K562 (cell line): ENCODE data around the gene PSMD8. TPM values are rescaled to one million over a fixed set of nuclear protein-coding genes. Genes with fewer than 3 reads are reported as not detected.
A peak's percentile ranks its signal among the peaks of the same experiment; 100 is the strongest.

ENCODE experiments used
- DEAF1 ChIP-seq: fragments of 450-650 bp; formaldehyde crosslinking; IDR thresholded peaks from 2 replicates; pipeline ENCODE4 v1.4.0; 2020; ENCODE audit warnings: mild to moderate bottlenecking, moderate library complexity
- FIP1L1 ChIP-seq: fragments of 200-400 bp; formaldehyde crosslinking; IDR thresholded peaks from 2 replicates; pipeline ENCODE4 v1.6.1; 2018; ENCODE audit warnings: mild to moderate bottlenecking, low read depth, low read length; ENCODE audit not compliant: poor library complexity, severe bottlenecking
- HCFC1 ChIP-seq: IDR thresholded peaks from 2 replicates; pipeline ENCODE4 v1.6.1; 2012; ENCODE audit warnings: low read depth, low read length, improper control_type of control experiment
- HLTF ChIP-seq: fragments of 450-650 bp; IDR thresholded peaks from 2 replicates; pipeline ENCODE4 v1.6.1; 2016
- HMBOX1 ChIP-seq: sonication (generic); IDR thresholded peaks from 2 replicates; pipeline ENCODE4 v1.6.1; 2016
- NCOA4 ChIP-seq: fragments of 450-650 bp; IDR thresholded peaks from 2 replicates; pipeline ENCODE4 v1.6.1; 2018; ENCODE audit warnings: mild to moderate bottlenecking; ENCODE audit not compliant: partially characterized antibody
- PHB ChIP-seq: fragments of 250-450 bp; sonication (Bioruptor Pico); IDR thresholded peaks from 2 replicates; pipeline ENCODE4 v1.5.0; 2021
- SAFB ChIP-seq: fragments of 200-400 bp; formaldehyde crosslinking; IDR thresholded peaks from 2 replicates; pipeline ENCODE4 v1.6.1; 2017; ENCODE audit warnings: low read depth, low read length, borderline replicate concordance
- SMC3 ChIP-seq: conservative IDR thresholded peaks from 2 replicates; pipeline ENCODE4 v1.6.1; 2011; ENCODE audit warnings: low read depth, low read length, improper control_type of control experiment; ENCODE audit not compliant: insufficient read depth
- TAL1 ChIP-seq: fragments of 450-650 bp; IDR thresholded peaks from 2 replicates; pipeline ENCODE4 v1.6.1; 2016; ENCODE audit warnings: mild to moderate bottlenecking
- TCF7L2 ChIP-seq: fragments of 150-350 bp; IDR thresholded peaks from 2 replicates; pipeline ENCODE4 v1.6.1; 2016; ENCODE audit warnings: low read depth, mild to moderate bottlenecking, low read length, moderate library complexity
- ZNF695 ChIP-seq: fragments of 450-650 bp; formaldehyde crosslinking; IDR thresholded peaks from 2 replicates; pipeline ENCODE4 v1.4.0; 2020; ENCODE audit warnings: mild to moderate bottlenecking, moderate library complexity
- polyA plus RNA-seq, 8 experiments: library from polyadenylated mRNA; depleted of rRNA in 4 of 8; stranded (reverse) in 5 of 8; unstranded in 3 of 8; fragments of >200 nt; fragmentation: Nextera tagmentation in 2 of 8; fragmentation: Illumina TruSeq in 1 of 8; extraction: Ambion mirVana in 2 of 8; extraction: Trizol in 1 of 8; gene quantifications; 2 replicates each; pipeline versions ENCODE4 v1.2.1 to v1.2.3, GENCODE V29; 2011 to 2014; ENCODE audit warnings: inconsistent platforms in 1 of 8, missing spikeins in 1 of 8
- total RNA-seq, 7 experiments: library from RNA; depleted of rRNA in 6 of 7; stranded (reverse); fragments of >200 nt in 6 of 7; fragmentation: Illumina TruSeq in 2 of 7; extraction: Trizol in 2 of 7; gene quantifications; 2 replicates each; pipeline versions ENCODE4 v1.2.1 to v1.2.3, GENCODE V29; 2011 to 2021; ENCODE audit warnings: low replicate concordance in 1 of 7
- TF ChIP-seq, protein P1 (sequence below): sonication (generic); formaldehyde crosslinking; IDR thresholded peaks from 2 replicates; pipeline ENCODE4 v1.8.0; 2022; ENCODE audit warnings: missing genetic modification reagents, mild to moderate bottlenecking, borderline replicate concordance

PSMD8 gene
- total and polyA plus RNA-seq, 9 of the 15 experiments (the other 6 are each of a cell fraction or from before 2014, with no cell fraction given) = 130 to 583 (median 315) TPM

DNA sequence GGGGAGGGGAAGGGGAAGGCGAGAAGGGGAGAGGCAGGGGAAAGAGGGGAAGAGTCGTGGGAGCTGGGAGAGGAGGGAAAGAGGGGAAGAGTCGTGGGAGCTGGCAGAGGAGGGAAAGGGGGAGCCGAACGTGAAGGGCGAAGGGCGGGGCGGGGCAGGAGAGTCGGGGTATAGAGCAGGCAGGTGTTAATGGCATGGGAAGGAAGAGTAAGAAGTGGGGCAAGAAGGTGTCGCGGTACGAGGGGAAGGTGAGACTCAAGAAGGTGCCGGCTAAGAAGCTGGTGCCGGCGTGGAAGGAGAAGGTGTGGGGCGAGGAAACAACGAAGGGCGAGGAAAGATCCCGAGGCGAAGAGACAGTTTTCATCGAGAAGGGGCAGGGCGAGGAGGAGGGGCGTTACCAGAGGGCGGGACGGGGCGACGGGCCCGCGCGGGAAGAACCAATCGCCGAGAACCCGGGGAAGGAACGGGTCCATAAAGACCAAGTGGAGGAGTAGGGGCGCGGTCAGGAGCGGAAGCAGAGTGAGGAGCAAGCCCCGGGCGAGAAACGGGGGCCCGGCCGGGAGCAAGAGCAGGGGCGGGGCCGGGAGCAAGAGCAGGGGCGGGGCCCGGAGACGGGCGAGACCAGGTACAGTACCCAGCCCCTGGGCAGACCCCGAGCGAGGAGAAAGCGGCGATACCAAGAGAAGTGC lies 38.3 kb upstream of the PSMD8 start (continued):
- TF ChIP-seq SMC3 = no peak
- no peak for TF ChIP-seq HMBOX1
- TF ChIP-seq NCOA4 = no peak
- no peak for TF ChIP-seq HCFC1
- TF ChIP-seq HLTF = peak; percentile 96
- no peak for TF ChIP-seq SAFB
- TF ChIP-seq DEAF1 = no peak
- TF ChIP-seq PHB (CRISPR knock-in tag) = 0 out of 2 replicates have a peak, but pooled peaks have one; percentile 36
- TF ChIP-seq FIP1L1 = peak; percentile 7
- no peak for TF ChIP-seq TAL1
- TF ChIP-seq ZNF695 = no peak
- TF ChIP-seq, protein P1, sequence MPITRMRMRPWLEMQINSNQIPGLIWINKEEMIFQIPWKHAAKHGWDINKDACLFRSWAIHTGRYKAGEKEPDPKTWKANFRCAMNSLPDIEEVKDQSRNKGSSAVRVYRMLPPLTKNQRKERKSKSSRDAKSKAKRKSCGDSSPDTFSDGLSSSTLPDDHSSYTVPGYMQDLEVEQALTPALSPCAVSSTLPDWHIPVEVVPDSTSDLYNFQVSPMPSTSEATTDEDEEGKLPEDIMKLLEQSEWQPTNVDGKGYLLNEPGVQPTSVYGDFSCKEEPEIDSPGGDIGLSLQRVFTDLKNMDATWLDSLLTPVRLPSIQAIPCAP (CRISPR knock-in tag) = no peak
- no peak for TF ChIP-seq TCF7L2
